HepG2 (cell line): ENCODE measurements around the gene FRMD4B. TPM values are rescaled to one million over a fixed set of nuclear protein-coding genes. Genes with fewer than 3 reads are reported as not detected.

Source experiments
- ATAC-seq: fragments of 200-7000 bp; cut with Tn5 transposase; 3 replicates; pipeline ENCODE4 v1.9.1; 2020; ENCODE audit warnings: mild to moderate bottlenecking, moderate library complexity
- BruUV-seq: library from RNA; stranded (reverse); fragments of 400-500 nt; replicated peaks from 2 replicates; lab custom pipeline; 2021; lab: Mats Ljungman, UMichigan
- CTCF ChIA-PET: fragments of 300-600 bp; formaldehyde crosslinking; extraction: SDS; loops from one replicate; lab custom pipeline; 2021; ENCODE audit warnings: low total read pairs, inconsistent platforms, low intra/inter-chr PET ratio; lab: Yijun Ruan, JAX
- POLR2A ChIA-PET: fragments of 350-600 bp; sonication (Branson Sonifier 250); formaldehyde crosslinking; loops from one replicate; lab custom pipeline; 2020; ENCODE audit warnings: antibody characterized with exemption, inconsistent platforms; lab: Yijun Ruan, JAX
- DNase-seq: peaks from one replicate; pipeline ENCODE4 v3.0.0-alpha.2; 2015; ENCODE audit warnings: low spot score
- FAIRE-seq: peaks from 3 replicates; lab custom pipeline; 2011; peaks lifted over from hg19 to GRCh38; lab: Jason Lieb, UNC
- H2AFZ ChIP-seq: one replicate; pipeline ENCODE4 v1.6.1; 2011; ENCODE audit warnings: low read length, inconsistent platforms
- H3K27ac ChIP-seq: fragments of 300-600 bp; 3 replicates; pipeline ENCODE4 v1.8.0; 2011; ENCODE audit warnings: mixed run types, mild to moderate bottlenecking, mixed read lengths, low read length, inconsistent platforms; ENCODE audit not compliant: insufficient read depth; ENCODE audit errors: extremely low read length
- H3K27me3 ChIP-seq, 2 experiments: fragments of 200-600 bp in 1 of 2; 2 replicates in 1 of 2; 3 replicates in 1 of 2; pipeline versions ENCODE4 v1.6.0 to v1.8.0; 2011; ENCODE audit warnings: low read length in 2 of 2, mild to moderate bottlenecking in 2 of 2, moderate library complexity in 2 of 2, inconsistent platforms in 1 of 2; ENCODE audit not compliant: insufficient read depth in 2 of 2, control insufficient read depth in 1 of 2
- H3K36me3 ChIP-seq, 2 experiments: fragments of 200-600 bp in 1 of 2; replicated peaks in 1 of 2; 2 replicates in 1 of 2; 3 replicates in 1 of 2; pipeline versions ENCODE4 v1.5.1 to v1.8.0; 2011; ENCODE audit warnings: low read length in 2 of 2, inconsistent platforms in 1 of 2; ENCODE audit not compliant: insufficient read depth in 2 of 2, control insufficient read depth in 1 of 2
- H3K4me1 ChIP-seq: 2 replicates; pipeline ENCODE4 v1.5.1; 2012; ENCODE audit warnings: low read length, inconsistent platforms; ENCODE audit not compliant: insufficient read depth
- H3K4me2 ChIP-seq: 2 replicates; pipeline ENCODE4 v1.6.0; 2011; ENCODE audit warnings: low read depth, low read length, inconsistent platforms
- H3K4me3 ChIP-seq, 3 experiments: fragments of 200-600 bp in 1 of 3; sonication (generic), shearing (Covaris generic) in 1 of 3; replicated peaks in 1 of 3; 2 replicates each; pipeline ENCODE4 v1.5.1; 2011 to 2016; ENCODE audit warnings: low read length in 3 of 3, inconsistent platforms in 2 of 3, low read depth in 2 of 3, mild to moderate bottlenecking in 2 of 3, control low read depth in 1 of 3, mixed read lengths in 1 of 3; ENCODE audit not compliant: insufficient read depth in 1 of 3
- H3K79me2 ChIP-seq: one replicate; pipeline ENCODE4 v1.6.1; 2011; ENCODE audit warnings: low read length, inconsistent platforms; ENCODE audit not compliant: insufficient read depth
- H3K9ac ChIP-seq: 2 replicates; pipeline ENCODE4 v1.6.0; 2011; ENCODE audit warnings: mild to moderate bottlenecking, low read depth, low read length, inconsistent platforms; ENCODE audit not compliant: insufficient read depth
- H3K9me3 ChIP-seq: 2 replicates; pipeline ENCODE4 v1.5.1; 2012; ENCODE audit warnings: mild to moderate bottlenecking, low read length
- H4K20me1 ChIP-seq: 2 replicates; pipeline ENCODE4 v1.6.0; 2011; ENCODE audit warnings: inconsistent platforms, mild to moderate bottlenecking, low read length, moderate library complexity; ENCODE audit not compliant: insufficient read depth
- CREM ChIP-seq, 2 experiments: sonication (generic) in 1 of 2; formaldehyde crosslinking in 1 of 2; IDR thresholded peaks; 2 replicates each; pipeline versions ENCODE4 v1.4.0 to v1.6.1; 2016 to 2020; ENCODE audit warnings: antibody characterized with exemption in 1 of 2, mild to moderate bottlenecking in 1 of 2, missing genetic modification reagents in 1 of 2
- FIP1L1 ChIP-seq: fragments of 200-400 bp; formaldehyde crosslinking; IDR thresholded peaks from 2 replicates; pipeline ENCODE4 v1.6.1; 2018; ENCODE audit warnings: low read depth, mild to moderate bottlenecking, low read length, moderate library complexity, borderline replicate concordance; ENCODE audit not compliant: insufficient read depth
- FOXJ3 ChIP-seq: sonication (generic); formaldehyde crosslinking; IDR thresholded peaks from 2 replicates; pipeline ENCODE4 v1.4.0; 2020; ENCODE audit warnings: missing genetic modification reagents, mild to moderate bottlenecking, borderline replicate concordance
- FOXP1 ChIP-seq, 2 experiments: fragments of 450-650 bp in 1 of 2; IDR thresholded peaks; 2 replicates each; pipeline ENCODE4 v1.6.1; 2017 to 2018; ENCODE audit warnings: antibody characterized with exemption in 1 of 2
- HDAC2 ChIP-seq: sonication (generic); formaldehyde crosslinking; IDR thresholded peaks from 2 replicates; pipeline ENCODE4 v1.4.0; 2020; ENCODE audit warnings: missing genetic modification reagents
- NFIC ChIP-seq: IDR thresholded peaks from 2 replicates; pipeline ENCODE4 v1.6.1; 2012; ENCODE audit warnings: mild to moderate bottlenecking, low read length, inconsistent platforms
- NKX3-1 ChIP-seq: sonication (generic); formaldehyde crosslinking; IDR thresholded peaks from 2 replicates; pipeline ENCODE4 v1.5.0; 2020; ENCODE audit warnings: missing genetic modification reagents
- NR2F2 ChIP-seq: IDR thresholded peaks from 2 replicates; pipeline ENCODE4 v1.6.1; 2012; ENCODE audit warnings: low read depth, inconsistent platforms, borderline replicate concordance
- PPARG ChIP-seq: conservative IDR thresholded peaks from 2 replicates; pipeline ENCODE4 v1.6.1; 2016; ENCODE audit warnings: missing biosample characterization, missing genetic modification reagents
- SOX13 ChIP-seq, 3 experiments: fragments of 450-650 bp in 1 of 3; sonication (generic) in 1 of 3; formaldehyde crosslinking in 1 of 3; IDR thresholded peaks in 2 of 3; conservative IDR thresholded peaks in 1 of 3; 2 replicates each; pipeline versions ENCODE4 v1.5.0 to v1.6.1; 2016 to 2020; ENCODE audit warnings: antibody characterized with exemption in 1 of 3, mild to moderate bottlenecking in 1 of 3, missing compliant biosample characterization in 1 of 3, missing genetic modification reagents in 1 of 3, moderate library complexity in 1 of 3
- ZNF180 ChIP-seq: sonication (generic); formaldehyde crosslinking; IDR thresholded peaks from 2 replicates; pipeline ENCODE4 v1.4.0; 2020; ENCODE audit warnings: low read depth, missing genetic modification reagents, borderline replicate concordance
- WGBS: methylation state at CpG from one replicate; pipeline ENCODE4 v1.1.6; 2017; ENCODE audit warnings: low lambda C conversion rate; 5-methylcytosine and 5-hydroxymethylcytosine counted together
- in situ Hi-C: cut with HindIII; loops from 2 replicates; pipeline ENCODE4 v1.10.0; 2017; ENCODE audit warnings: low pct_unique_long_range_greater_than_20kb; ENCODE audit not compliant: extremely low pct_ligation_motif_present
- intact Hi-C: fragments of 100-400 bp; cut with micrococcal nuclease; formaldehyde crosslinking; loops from one replicate; pipeline ENCODE4 v1.10.0; 2022; ENCODE audit not compliant: unreplicated experiment
- polyA plus RNA-seq, 8 experiments: library from polyadenylated mRNA; depleted of rRNA in 3 of 8; stranded (reverse) in 7 of 8; unstranded in 1 of 8; fragments of >200 nt; fragmentation: Illumina TruSeq in 4 of 8; extraction: Trizol in 4 of 8; gene quantifications; 2 replicates each; pipeline versions ENCODE4 v1.2.1 to v1.2.3, GENCODE V29; 2011 to 2016; ENCODE audit warnings: low read depth in 4 of 8, missing spikeins in 1 of 8, mixed read lengths in 1 of 8; ENCODE audit not compliant: insufficient read depth in 1 of 8
- total RNA-seq, 5 experiments: library from RNA; depleted of rRNA; stranded (reverse); fragments of >200 nt; fragmentation: Illumina TruSeq; extraction: Trizol; gene quantifications; 2 replicates each; pipeline ENCODE4 v1.2.3, GENCODE V29; 2016; ENCODE audit warnings: low read depth in 1 of 5
- TF ChIP-seq, protein P1 (sequence below): sonication (generic); formaldehyde crosslinking; IDR thresholded peaks from 2 replicates; pipeline ENCODE4 v1.4.0; 2020; ENCODE audit warnings: mild to moderate bottlenecking, missing genetic modification reagents, borderline replicate concordance
- TF ChIP-seq, protein P2 (sequence below): sonication (generic); formaldehyde crosslinking; IDR thresholded peaks from 2 replicates; pipeline ENCODE4 v1.4.0; 2020; ENCODE audit warnings: missing genetic modification reagents
- TF ChIP-seq, protein P3 (sequence below): sonication (generic); formaldehyde crosslinking; IDR thresholded peaks from 2 replicates; pipeline ENCODE4 v1.5.0; 2020; ENCODE audit warnings: mild to moderate bottlenecking, missing genetic modification reagents

The FRMD4B gene
- total and polyA plus RNA-seq, 2 of the 13 experiments (the other 11 are each of a cell fraction or from before 2014, with no cell fraction given), result 3.0 to 3.3 TPM

DNA sequence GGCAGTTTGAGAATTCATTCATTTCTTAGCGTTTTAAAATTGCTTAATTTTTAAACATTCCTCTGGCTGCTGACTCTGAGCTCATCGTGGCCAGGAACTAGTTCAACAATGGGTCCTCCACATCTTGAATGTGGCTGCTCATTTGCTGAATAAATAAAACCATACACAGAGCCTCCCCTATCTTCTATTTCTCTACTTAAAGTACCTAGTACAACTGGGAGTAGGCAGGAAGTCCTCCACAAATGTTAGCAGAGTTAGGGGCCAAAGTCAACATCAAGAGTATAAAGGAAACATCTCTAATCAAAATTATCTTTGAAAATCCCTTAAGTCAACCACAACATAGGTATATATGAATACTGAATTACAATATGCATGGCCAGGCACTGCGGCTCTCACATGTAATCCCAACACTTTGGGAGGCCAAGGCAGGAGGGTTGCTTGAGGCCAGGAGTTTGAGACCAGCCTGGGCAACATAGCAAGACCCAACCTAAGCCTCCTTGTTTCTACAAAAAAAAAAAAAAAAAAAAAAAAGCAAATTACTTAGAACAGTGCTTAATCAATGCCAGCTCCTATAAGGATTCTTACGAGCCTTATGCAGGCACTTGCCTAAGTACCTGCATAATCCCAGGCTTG, 206.0 kb downstream of the FRMD4B start:
- in situ Hi-C loops, result no loop called here
- Histone ChIP-seq H2AFZ (no peak overlapping the region), H3K79me2 (no peaks in the 10 kb centered on the region), H3K36me3 (peaks cover 1 to 7% of the 10 kb centered on the region in 2 experiments; a peak in 3 of 5 replicates), H4K20me1 (no peaks in the 10 kb centered on the region), H3K4me3 (peak overlapping the region in 1 of 3 experiments; percentile 57; a peak in 1 of 6 replicates), H3K9me3 (no peaks in the 10 kb centered on the region), H3K9ac (peak overlapping the region; percentile 73), H3K27me3 (no peaks in the 10 kb centered on the region), H3K27ac (peak overlapping the region; percentile 93), H3K4me1 (peaks cover 54% of the 10 kb centered on the region), H3K4me2 (peak overlapping the region; percentile 84)
- BruUV-seq, result no TSS peak
- intact Hi-C loops, result loop anchor here (1.0 kb wide), 1 partner anchor 20 kb away; no protein-coding TSS in a partner anchor
- peak; percentile 86 for DNase-seq
- ChIA-PET POLR2A (interaction anchor here (1.7 kb wide), 1 partner anchor 21 kb away, joined by 10 read pairs; no protein-coding TSS in a partner anchor), CTCF (no interaction called here)
- FAIRE-seq, result no peak
- peak; percentile 72 for ATAC-seq
- 44% methylated on average over 4 of the region's 4 CpGs for WGBS
- TF ChIP-seq, protein P1, sequence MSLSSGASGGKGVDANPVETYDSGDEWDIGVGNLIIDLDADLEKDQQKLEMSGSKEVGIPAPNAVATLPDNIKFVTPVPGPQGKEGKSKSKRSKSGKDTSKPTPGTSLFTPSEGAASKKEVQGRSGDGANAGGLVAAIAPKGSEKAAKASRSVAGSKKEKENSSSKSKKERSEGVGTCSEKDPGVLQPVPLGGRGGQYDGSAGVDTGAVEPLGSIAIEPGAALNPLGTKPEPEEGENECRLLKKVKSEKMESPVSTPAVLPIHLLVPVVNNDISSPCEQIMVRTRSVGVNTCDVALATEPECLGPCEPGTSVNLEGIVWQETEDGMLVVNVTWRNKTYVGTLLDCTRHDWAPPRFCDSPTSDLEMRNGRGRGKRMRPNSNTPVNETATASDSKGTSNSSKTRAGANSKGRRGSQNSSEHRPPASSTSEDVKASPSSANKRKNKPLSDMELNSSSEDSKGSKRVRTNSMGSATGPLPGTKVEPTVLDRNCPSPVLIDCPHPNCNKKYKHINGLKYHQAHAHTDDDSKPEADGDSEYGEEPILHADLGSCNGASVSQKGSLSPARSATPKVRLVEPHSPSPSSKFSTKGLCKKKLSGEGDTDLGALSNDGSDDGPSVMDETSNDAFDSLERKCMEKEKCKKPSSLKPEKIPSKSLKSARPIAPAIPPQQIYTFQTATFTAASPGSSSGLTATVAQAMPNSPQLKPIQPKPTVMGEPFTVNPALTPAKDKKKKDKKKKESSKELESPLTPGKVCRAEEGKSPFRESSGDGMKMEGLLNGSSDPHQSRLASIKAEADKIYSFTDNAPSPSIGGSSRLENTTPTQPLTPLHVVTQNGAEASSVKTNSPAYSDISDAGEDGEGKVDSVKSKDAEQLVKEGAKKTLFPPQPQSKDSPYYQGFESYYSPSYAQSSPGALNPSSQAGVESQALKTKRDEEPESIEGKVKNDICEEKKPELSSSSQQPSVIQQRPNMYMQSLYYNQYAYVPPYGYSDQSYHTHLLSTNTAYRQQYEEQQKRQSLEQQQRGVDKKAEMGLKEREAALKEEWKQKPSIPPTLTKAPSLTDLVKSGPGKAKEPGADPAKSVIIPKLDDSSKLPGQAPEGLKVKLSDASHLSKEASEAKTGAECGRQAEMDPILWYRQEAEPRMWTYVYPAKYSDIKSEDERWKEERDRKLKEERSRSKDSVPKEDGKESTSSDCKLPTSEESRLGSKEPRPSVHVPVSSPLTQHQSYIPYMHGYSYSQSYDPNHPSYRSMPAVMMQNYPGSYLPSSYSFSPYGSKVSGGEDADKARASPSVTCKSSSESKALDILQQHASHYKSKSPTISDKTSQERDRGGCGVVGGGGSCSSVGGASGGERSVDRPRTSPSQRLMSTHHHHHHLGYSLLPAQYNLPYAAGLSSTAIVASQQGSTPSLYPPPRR (CRISPR knock-in tag), result peak; percentile 73; the same call in 1 of the 2 replicates
- TF ChIP-seq HDAC2 (CRISPR knock-in tag), result peak; percentile 12; the same call in 1 of the 2 replicates
- TF ChIP-seq ZNF180, result no peak
- no peak for TF ChIP-seq NR2F2
- no peak for TF ChIP-seq FOXP1 (IDR thresholded peaks at IDR 0.05)
- peak; percentile 35; the same call in 1 of the 2 replicates for TF ChIP-seq FOXP1 (CRISPR knock-in tag; IDR thresholded peaks at IDR 0.05)
- TF ChIP-seq SOX13 (IDR thresholded peaks at IDR 0.05), result no peak
- TF ChIP-seq SOX13 (CRISPR knock-in tag; conservative IDR thresholded peaks at IDR 0.05 in 1 of 2, IDR thresholded peaks at IDR 0.05 in 1 of 2), result peak in 1 of 2 experiments; percentile 49; a peak in 1 of 4 replicates
- TF ChIP-seq, protein P2, sequence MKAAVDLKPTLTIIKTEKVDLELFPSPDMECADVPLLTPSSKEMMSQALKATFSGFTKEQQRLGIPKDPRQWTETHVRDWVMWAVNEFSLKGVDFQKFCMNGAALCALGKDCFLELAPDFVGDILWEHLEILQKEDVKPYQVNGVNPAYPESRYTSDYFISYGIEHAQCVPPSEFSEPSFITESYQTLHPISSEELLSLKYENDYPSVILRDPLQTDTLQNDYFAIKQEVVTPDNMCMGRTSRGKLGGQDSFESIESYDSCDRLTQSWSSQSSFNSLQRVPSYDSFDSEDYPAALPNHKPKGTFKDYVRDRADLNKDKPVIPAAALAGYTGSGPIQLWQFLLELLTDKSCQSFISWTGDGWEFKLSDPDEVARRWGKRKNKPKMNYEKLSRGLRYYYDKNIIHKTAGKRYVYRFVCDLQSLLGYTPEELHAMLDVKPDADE, result no peak
- 0 out of 2 replicates have a peak, but pooled peaks have one; percentile 5 for TF ChIP-seq PPARG (CRISPR knock-in tag)
- TF ChIP-seq FOXJ3 (CRISPR knock-in tag), result 0 out of 2 replicates have a peak, but pooled peaks have one; percentile 18
- no peak for TF ChIP-seq FIP1L1
- TF ChIP-seq NKX3-1 (CRISPR knock-in tag), result peak; percentile 65
- TF ChIP-seq, protein P3, sequence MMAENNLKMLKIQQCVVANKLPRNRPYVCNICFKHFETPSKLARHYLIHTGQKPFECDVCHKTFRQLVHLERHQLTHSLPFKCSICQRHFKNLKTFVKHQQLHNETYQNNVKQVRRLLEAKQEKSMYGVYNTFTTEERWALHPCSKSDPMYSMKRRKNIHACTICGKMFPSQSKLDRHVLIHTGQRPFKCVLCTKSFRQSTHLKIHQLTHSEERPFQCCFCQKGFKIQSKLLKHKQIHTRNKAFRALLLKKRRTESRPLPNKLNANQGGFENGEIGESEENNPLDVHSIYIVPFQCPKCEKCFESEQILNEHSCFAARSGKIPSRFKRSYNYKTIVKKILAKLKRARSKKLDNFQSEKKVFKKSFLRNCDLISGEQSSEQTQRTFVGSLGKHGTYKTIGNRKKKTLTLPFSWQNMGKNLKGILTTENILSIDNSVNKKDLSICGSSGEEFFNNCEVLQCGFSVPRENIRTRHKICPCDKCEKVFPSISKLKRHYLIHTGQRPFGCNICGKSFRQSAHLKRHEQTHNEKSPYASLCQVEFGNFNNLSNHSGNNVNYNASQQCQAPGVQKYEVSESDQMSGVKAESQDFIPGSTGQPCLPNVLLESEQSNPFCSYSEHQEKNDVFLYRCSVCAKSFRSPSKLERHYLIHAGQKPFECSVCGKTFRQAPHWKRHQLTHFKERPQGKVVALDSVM (CRISPR knock-in tag), result peak; percentile 83
- 0 out of 2 replicates have a peak, but pooled peaks have one; percentile 20 for TF ChIP-seq CREM (IDR thresholded peaks at IDR 0.05)
- no peak for TF ChIP-seq CREM (CRISPR knock-in tag; IDR thresholded peaks at IDR 0.05)
- peak; percentile 30; the same call in 1 of the 2 replicates for TF ChIP-seq NFIC
